Hepatocyte (in vitro differentiated cells): ENCODE measurements around the gene ALDH1A2.

Experiments used
- CTCF ChIP-seq: fragments of 200-600 bp; sonication (generic); IDR thresholded peaks from 2 replicates; pipeline ENCODE4 v1.5.1; 2016; ENCODE audit warnings: antibody characterized with exemption, mild to moderate bottlenecking; ENCODE audit not compliant: poor library complexity
- EZH2 ChIP-seq: fragments of 200-600 bp; sonication (generic); IDR thresholded peaks from 2 replicates; pipeline ENCODE4 v1.6.1; 2016; ENCODE audit warnings: antibody characterized with exemption, mild to moderate bottlenecking, borderline replicate concordance
- EZH2phosphoT487 ChIP-seq: fragments of 200-600 bp; sonication (generic); IDR thresholded peaks from one replicate; pipeline ENCODE4 v1.6.1; 2018; ENCODE audit warnings: antibody characterized with exemption, mild to moderate bottlenecking, low read depth, moderate library complexity; ENCODE audit not compliant: unreplicated experiment, severe bottlenecking

GRCh38 chr15:57917998-57918397, 147.5 kb downstream of the ALDH1A2 start:
- no peak for TF ChIP-seq EZH2
- no peak for TF ChIP-seq CTCF
- TF ChIP-seq EZH2phosphoT487, result no peak
